ENCODE measurements around the gene RFLNA. TPM values are rescaled to one million over a fixed set of nuclear protein-coding genes. Genes with fewer than 3 reads are reported as not detected.

Gene RFLNA
- total RNA-seq, 4 donors from 2014 or later: 0.15 to 1.1 (median 0.23) TPM

DNA sequence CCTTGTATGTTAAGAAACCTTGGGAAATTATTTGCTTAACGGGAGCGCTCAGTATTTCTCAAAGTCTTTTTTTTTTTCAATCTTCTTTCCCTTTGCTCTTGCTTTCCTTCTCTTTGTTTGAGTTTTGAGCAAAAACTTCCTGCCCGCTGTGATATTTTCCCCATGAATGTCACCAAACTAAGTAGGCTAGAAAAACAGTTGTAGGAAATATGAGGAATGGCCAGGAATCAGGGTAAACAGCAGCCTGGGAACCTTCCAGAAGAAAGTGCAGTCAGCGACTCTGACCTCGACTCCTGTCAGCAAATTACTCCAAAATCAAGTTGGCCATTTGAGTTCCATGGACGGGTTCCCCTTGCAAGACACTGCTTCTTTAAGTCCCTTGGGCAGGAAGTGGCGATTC is 11.6 kb upstream of the RFLNA start:
- Histone ChIP-seq H3K9me3 (no peaks in the 10 kb centered on the region), H3K36me3 (no peaks in the 10 kb centered on the region), H3K27me3 (peaks cover 0 to 6% (median 4%) of the 10 kb centered on the region in 3 donors), H3K4me3 (no peak overlapping the region), H3K27ac (no peak overlapping the region), H3K4me1 (peaks cover 0 to 6% of the 10 kb centered on the region in 2 donors)
- in situ Hi-C loops (cut with MboI; ENCODE audit: low sequenced_read_pairs in 4 of 4) (no loop called here), intact Hi-C loops (cut with DNase I; ENCODE audit: low total_unique reads) (no loop called here)
- no peak for TF ChIP-seq CTCF (IDR thresholded peaks at IDR 0.05 in 4 of 5, conservative IDR thresholded peaks at IDR 0.05 in 1 of 5)
- no peak for TF ChIP-seq POLR2A (IDR thresholded peaks at IDR 0.05)
- no peak for ATAC-seq
- no peak for DNase-seq

GRCh38 chr12:124284368-124284767 is 10.5 kb upstream of the RFLNA start:
- Histone ChIP-seq H3K36me3 (no peaks in the 10 kb centered on the region), H3K4me3 (no peak overlapping the region), H3K27me3 (peaks cover 0 to 2% (median 0%) of the 10 kb centered on the region in 3 donors), H3K9me3 (no peaks in the 10 kb centered on the region), H3K4me1 (peaks cover 5 to 11% of the 10 kb centered on the region in 2 donors), H3K27ac (no peak overlapping the region)
- in situ Hi-C loops (cut with MboI; ENCODE audit: low sequenced_read_pairs in 4 of 4) (no loop called here), intact Hi-C loops (cut with DNase I; ENCODE audit: low total_unique reads) (no loop called here)
- TF ChIP-seq CTCF (IDR thresholded peaks at IDR 0.05 in 4 of 5, conservative IDR thresholded peaks at IDR 0.05 in 1 of 5): no peak
- TF ChIP-seq POLR2A (IDR thresholded peaks at IDR 0.05): no peak
- ATAC-seq: no peak
- DNase-seq: no peak

DNA sequence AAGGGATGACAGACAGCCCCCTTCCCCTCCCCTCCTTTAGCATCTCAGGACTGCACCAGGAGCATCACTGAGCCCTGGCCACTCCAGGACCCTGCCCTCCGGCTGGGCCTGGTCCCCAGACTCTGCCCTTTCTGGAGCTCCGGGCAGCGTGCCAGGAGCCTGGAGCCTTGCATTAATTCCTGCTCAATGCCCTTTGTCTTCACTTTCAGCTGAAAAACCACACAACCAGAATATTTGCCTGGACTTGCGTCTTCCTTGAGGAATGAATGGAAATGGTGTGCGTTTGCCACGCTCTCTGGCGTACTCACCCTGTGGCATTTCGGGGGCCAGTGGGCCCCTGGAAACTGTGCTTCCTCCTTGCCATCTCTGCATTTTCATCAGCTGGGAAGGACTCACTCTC is 8.5 kb upstream of the RFLNA start:
- in situ Hi-C loops (cut with MboI; ENCODE audit: low sequenced_read_pairs in 4 of 4): no loop called here
- no peaks in the 10 kb centered on the region for H3K36me3 ChIP-seq

DNA sequence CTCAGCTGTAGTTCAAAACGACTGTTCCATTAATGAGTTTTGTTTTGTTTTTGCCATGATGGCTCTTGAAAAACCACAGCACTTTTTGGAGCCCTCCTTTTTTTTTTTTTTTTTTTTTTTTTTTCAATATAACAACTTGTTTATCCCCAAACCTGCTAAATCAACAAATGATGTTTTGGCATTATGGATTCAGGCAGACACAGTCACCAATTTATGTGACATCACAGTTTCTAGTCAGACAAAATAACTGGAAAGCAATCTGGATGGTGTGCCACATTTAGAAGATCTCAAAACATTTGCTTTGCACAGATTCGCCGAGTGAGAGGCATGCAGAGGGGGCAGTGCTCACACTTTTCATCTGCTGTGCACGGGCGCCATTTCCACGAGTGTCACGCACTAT is 7.9 kb upstream of the RFLNA start:
- H3K27me3 ChIP-seq: peaks cover 0 to 2% (median 0%) of the 10 kb centered on the region in 3 donors
- in situ Hi-C loops (cut with MboI; ENCODE audit: low sequenced_read_pairs in 4 of 4): no loop called here
- no peaks in the 10 kb centered on the region for H3K36me3 ChIP-seq
- no peak overlapping the region for H3K27ac ChIP-seq
- TF ChIP-seq CTCF (IDR thresholded peaks at IDR 0.05 in 4 of 5, conservative IDR thresholded peaks at IDR 0.05 in 1 of 5) (no peak), POLR2A (IDR thresholded peaks at IDR 0.05) (no peak)
- no peak overlapping the region for H3K4me3 ChIP-seq
- DNase-seq (no peak), ATAC-seq (no peak)
- no peaks in the 10 kb centered on the region for H3K9me3 ChIP-seq
- peaks cover 11 to 18% of the 10 kb centered on the region in 2 donors for H3K4me1 ChIP-seq
- intact Hi-C loops (cut with DNase I; ENCODE audit: low total_unique reads): no loop called here

More for the DNA sequence above, 8.5 kb upstream of the RFLNA start:
- H3K27ac ChIP-seq: no peak overlapping the region
- no peak for DNase-seq
- TF ChIP-seq POLR2A (IDR thresholded peaks at IDR 0.05): no peak
- H3K9me3 ChIP-seq: no peaks in the 10 kb centered on the region
- no peak for ATAC-seq
- no peak overlapping the region for H3K4me3 ChIP-seq
- H3K27me3 ChIP-seq: peaks cover 0 to 2% (median 0%) of the 10 kb centered on the region in 3 donors
- peaks cover 11 to 18% of the 10 kb centered on the region in 2 donors for H3K4me1 ChIP-seq
- intact Hi-C loops (cut with DNase I; ENCODE audit: low total_unique reads): no loop called here

GRCh38 chr12:124289634-124290600 is 5.0 kb upstream of the RFLNA start:
- in situ Hi-C loops (cut with MboI; ENCODE audit: low sequenced_read_pairs in 4 of 4): no loop called here
- Histone ChIP-seq H3K9me3 (no peaks in the 10 kb centered on the region), H3K27me3 (no peaks in the 10 kb centered on the region), H3K4me3 (peak overlapping the region in 2 of 4 donors; percentile 30 to 36), H3K27ac (peak overlapping the region; percentile 79 to 86 (median 84)), H3K4me1 (peaks cover 11 to 18% of the 10 kb centered on the region in 2 donors), H3K36me3 (no peaks in the 10 kb centered on the region)
- peak; percentile 97 to 98 for ATAC-seq
- intact Hi-C loops (cut with DNase I; ENCODE audit: low total_unique reads): loop anchor here (2.0 kb wide), 1 partner anchor 31 kb away; no protein-coding TSS in a partner anchor
- TF ChIP-seq POLR2A (IDR thresholded peaks at IDR 0.05) (no peak), CTCF (IDR thresholded peaks at IDR 0.05 in 4 of 5, conservative IDR thresholded peaks at IDR 0.05 in 1 of 5) (no peak)
- peak; percentile 64 to 86 for DNase-seq
